GM12873 (cell line): ENCODE results near the gene SPAST.

Experiments used
- CTCF ChIP-seq: IDR thresholded peaks from 2 replicates; pipeline ENCODE4 v1.5.1; 2012; ENCODE audit warnings: low read depth, mild to moderate bottlenecking, moderate library complexity, low read length, control low read depth; ENCODE audit not compliant: insufficient read depth; ENCODE audit errors: missing control alignments

SPAST gene

DNA sequence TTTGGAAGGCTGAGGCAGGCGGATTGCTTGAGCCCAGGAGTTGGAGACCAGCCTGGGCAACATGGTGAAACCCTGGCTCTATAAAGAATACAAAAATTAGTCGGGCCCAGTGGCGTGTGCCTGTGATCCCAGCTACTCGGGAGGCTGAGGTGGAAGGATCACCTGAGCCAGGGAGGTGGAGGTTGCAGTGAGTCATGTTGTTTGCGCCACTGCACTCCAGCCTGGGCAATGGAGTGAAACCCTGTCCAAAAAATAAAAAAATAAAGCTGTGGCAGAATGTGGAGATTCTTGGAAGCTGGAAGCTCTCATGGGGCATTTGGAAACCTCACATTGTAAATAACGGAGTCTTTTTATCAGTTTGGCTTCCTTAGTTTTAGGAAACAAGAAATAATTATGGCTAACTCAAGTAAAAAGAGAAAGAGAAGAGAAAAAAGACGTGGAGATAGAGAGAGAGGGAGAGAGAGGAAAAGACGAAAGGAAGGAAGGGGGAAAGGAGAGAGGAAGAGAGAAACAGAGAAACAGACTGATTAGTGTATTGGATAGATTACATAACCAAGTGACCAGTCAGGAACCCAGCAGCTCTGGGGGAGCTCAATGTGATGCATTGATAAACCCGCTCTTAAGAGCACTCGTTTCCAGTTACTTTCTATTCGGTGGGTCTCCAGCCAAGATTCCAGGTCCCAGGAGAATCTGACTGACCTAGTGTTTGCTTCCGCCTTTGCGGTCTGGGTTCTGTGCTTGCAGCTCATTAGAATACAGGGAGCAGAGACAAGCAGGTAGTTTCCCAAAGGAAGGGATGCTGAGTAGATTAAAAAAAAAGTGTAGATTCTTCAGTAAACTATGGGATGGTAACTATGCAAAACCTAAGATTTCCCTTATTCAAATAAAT lies 1.1 kb upstream of the SPAST start:
- TF ChIP-seq CTCF = no peak

GRCh38 chr2:32064021-32064601 lies 755 bp downstream of the SPAST start:
- TF ChIP-seq CTCF = no peak

DNA sequence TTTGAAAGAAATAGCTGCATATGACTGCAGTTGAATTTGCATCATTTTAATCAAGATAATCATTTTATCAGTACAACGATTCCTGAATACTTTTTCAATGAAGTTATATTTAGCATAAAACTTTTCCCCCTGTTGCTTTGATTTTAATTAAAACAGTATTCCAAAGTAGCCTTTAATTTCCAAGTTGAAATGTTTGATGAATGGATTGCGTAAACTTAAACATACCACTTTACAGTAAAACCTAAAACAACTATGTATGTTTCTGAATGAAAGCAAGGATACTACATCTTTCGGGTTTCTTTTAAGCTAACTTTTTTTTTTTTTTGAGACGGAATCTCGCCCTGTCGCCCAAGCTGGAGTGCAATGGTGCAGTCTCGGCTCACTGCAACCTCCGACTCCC lies 1.4 kb downstream of the SPAST start:
- TF ChIP-seq CTCF = no peak

DNA sequence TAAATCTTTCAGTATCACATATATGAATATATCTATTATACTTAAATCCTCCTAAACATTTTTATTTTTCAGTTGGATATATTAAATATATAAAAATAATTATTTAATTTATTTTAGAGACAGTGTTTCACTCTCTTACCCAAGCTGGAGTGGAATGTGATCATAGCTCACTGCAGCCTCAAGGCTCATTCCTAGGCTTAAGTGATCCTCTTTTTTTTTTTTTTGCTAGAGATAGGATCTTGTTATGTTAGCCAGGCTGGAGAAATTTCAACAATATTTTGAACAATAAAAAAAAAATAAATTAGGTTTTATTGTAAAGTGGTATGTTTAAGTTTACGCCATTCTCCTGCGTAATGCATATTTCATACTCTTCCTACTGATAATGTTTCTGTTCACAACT lies 4.2 kb downstream of the SPAST start:
- no peak for TF ChIP-seq CTCF

DNA sequence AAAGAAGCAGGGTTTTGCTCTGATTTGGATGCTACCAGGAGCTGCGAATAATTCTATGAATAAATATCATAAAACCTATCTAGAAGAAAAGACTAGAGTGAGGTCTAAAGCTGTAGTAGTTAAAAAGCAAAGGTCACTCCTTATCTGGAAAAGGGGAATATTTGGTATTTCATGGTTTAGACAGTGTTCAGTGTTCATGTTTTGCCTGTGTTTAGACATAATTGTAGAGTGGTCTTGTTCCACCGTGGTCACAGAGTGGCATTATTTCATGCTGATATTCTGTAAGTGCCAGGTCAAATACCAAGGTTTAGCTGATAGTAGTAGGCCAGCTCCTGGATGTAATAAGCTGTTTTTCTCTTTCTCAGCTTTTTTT lies 10.8 kb downstream of the SPAST start:
- TF ChIP-seq CTCF = no peak

- no peak for TF ChIP-seq CTCF
These were observed 32.3 kb downstream of the SPAST start for GRCh38 chr2:32095671-32096070.

DNA sequence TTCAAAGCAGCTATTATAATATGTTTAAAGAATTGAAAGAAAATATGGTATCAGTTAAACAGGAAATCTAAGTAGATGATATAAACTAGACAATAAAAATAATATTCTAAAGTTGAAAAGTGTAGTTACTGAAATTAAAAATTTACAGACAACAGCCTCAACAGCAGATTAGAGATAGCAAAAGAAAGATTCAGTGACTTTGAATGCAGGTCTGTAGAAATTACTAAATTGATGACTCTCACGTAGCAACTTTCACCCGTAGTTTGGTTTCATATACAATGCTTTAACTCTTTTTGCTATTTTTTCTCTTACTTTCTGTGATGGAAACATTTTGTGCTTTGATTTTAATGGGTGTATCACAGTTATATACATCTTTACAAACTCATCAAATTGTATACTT lies 44.8 kb downstream of the SPAST start:
- TF ChIP-seq CTCF = no peak
